ENCODE measurements around the gene C3orf20. TPM values are rescaled to one million over a fixed set of nuclear protein-coding genes. Genes with fewer than 3 reads are reported as not detected.

The C3orf20 gene
- total RNA-seq, 1 donor from 2014 or later: not detected

GRCh38 chr3:14810801-14811661 is 136.1 kb downstream of the C3orf20 start:
- no peak for DNase-seq (ENCODE audit: low spot score)

- DNase-seq (ENCODE audit: low spot score): no peak
Observed at GRCh38 chr3:14811684-14812083, 136.7 kb downstream of the C3orf20 start.

- no peak for DNase-seq (ENCODE audit: low spot score)
Observed at GRCh38 chr3:14812196-14812790, 137.4 kb downstream of the C3orf20 start.

DNA sequence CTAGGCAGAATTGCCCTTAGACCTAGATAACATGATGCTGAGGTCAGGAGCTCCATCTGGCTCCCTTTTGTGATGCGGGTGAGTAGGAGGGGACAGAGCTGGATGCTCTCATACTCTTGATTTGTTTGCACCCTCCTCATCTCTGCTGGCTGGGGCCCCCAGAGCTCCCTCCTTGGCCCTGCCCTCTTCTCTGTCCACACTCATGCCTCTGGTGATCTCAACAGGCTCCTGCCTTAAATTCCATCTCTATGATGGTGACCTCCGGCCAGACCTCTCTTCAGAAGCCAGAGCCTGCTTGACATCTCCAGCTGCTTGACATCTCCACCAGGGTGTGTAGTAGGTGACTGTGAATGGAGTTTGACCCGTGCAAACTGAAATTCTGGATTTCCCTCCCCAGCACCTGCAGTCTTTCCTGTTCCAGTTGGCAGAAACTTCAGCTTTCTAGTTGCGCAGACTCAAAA is 139.5 kb downstream of the C3orf20 start:
- DNase-seq (ENCODE audit: low spot score): no peak

- DNase-seq (ENCODE audit: low spot score): no peak
Observed at GRCh38 chr3:14816359-14816758, 141.4 kb downstream of the C3orf20 start.

DNA sequence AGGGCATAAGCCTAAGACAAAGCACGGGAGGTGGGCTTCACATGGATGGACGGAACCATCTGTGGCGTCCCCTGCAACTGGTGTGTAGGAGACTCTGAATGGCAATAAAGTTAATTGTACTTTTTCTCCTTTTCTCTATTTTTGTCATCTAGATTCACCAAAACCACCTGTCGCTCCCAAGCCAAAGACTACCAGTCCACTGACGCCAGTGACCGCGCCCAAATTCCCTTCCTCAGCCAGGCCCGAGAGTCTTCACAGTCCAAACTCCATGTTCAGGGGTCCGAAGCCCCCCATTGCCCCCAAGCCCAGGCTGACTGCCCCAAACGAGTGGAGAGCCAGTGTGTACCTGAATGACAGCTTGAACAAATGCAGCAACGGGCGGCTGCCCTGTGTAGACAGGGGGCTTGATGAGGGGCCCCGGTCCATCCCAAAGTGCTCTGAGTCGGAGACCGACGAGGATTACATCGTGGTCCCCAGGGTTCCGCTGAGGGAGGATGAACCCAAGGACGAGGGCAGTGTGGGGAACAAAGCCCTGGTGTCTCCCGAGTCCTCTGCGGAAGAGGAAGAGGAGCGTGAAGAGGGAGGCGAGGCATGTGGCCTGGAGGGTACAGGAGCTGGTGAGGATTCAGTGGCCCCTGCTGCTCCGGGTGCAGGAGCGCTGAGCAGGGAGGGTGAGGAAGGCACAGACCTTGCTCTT is 144.0 kb downstream of the C3orf20 start, which contains the start of gene FGD5:
FGD5 (plus strand) TSS at position 159 of the 697 bp plus-strand sequence; CDS start at position 269, 110 bp downstream.
- DNase-seq (ENCODE audit: low spot score): no peak

- no peak for DNase-seq (ENCODE audit: low spot score)
Observed at GRCh38 chr3:14819671-14820070, 144.7 kb downstream of the C3orf20 start.

- no peak for DNase-seq (ENCODE audit: low spot score)
Observed at GRCh38 chr3:14820156-14820555, 145.2 kb downstream of the C3orf20 start.

DNA sequence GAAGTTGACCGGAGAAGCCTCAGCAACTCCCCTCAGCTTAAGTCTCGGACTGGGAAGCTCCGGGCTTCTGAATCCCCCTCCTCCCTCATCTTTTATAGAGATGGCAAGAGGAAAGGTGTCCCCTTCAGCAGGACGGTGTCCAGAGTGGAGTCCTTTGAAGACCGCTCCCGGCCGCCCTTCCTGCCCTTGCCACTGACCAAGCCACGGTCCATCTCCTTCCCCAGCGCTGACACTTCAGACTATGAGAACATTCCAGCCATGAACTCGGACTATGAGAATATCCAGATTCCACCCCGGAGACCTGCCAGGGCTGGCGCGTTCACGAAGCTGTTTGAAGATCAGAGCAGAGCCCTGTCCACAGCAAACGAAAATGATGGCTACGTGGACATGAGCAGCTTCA is 146.2 kb downstream of the C3orf20 start:
- no peak for DNase-seq (ENCODE audit: low spot score)

GRCh38 chr3:14822134-14822533 is 147.2 kb downstream of the C3orf20 start:
- DNase-seq (ENCODE audit: low spot score): no peak

Other genes starting within 250 kb of the C3orf20 start
- gene GRIP2, start 134.8 kb upstream of the C3orf20 start, total RNA-seq (ENCODE audit: insufficient read depth, low replicate concordance): 7.7 TPM
- 14.2 TPM for gene CCDC174, start 23.4 kb upstream of the C3orf20 start, total RNA-seq (ENCODE audit: insufficient read depth, low replicate concordance)
- 10.1 TPM for gene FGD5, start 143.8 kb downstream of the C3orf20 start, total RNA-seq (ENCODE audit: insufficient read depth, low replicate concordance)

Measured in umbilical cord (tissue), 2 donors.